ENCODE data around the gene PAXX.

The PAXX gene

DNA sequence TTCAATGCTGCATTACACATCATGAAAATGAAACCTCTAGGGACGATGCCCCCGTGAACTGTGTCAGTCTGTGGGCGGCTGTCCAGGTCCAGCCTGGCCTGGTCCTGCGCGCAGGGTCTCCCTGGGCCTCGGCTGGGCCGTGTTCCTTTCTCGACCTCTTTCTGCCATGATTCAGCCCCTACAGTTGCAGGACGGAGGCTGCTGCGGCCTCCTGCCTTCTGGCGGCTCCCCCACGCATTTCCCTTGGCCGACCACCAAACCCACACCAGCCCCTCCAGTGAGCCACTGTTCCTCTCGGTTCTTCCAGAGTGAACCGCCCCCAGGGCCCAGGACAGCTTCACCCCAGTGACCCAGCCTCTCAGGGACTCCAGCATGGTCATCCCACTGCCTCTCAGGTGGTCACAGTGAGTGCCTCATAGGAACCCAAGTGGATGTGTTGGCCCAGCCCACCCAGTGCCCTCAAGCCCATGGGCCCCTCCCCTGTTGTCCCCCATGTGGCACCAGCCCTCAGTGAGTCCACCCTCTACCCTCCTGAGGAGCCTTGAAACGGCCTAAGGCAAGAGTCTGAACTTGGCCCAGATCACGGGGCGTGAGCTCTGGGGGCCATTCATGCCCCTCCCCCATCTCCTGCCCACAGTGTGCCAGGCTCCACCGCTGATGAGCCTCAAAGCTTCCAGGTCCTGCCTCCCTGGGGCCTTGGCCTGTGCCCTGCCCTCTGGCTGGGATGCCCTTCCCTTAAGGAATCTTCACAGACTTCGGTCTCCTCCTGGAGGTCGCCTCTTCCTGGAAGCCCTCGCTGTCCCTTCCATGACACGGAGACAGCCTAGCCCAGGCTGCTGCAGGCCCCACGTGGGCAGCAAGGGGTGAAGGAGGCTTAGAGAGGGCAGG lies 14.1 kb downstream of the PAXX start:
- DNase-seq, result no peak

DNA sequence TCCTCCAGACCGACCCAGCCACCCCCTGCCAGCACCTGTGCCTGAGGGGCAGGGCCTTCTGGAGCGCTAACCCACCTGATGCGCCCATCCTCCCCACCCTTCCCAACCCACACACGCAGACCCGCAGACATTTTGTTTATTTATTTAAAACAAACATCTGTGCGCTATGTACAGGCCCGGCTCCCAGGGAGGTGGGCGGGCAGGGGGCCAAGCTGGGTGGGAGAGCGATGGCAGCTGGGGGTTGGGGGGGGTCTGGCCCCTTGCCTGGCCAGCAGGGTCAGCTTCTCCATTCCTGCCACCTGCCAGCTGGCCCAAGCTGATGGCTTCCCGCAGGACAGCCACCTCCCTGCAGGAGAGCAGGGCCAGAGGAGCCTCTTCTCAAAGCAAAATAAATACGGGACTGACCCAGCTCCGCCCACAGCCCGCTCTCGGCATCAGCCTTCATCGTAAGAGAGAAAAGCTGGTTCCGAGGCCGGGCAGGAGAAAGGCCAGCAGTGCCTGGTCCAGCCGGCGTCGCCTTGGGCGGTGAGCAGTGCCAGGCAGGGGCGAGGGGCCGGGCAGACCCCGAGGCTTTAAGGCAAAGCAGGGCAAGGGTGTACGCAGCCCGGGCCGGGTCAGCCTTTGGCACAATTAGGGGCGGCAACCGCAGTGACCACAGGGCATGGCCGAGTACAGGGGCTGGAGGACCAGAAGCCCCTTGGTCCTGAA lies 15.0 kb downstream of the PAXX start:
- no peak for DNase-seq

DNA sequence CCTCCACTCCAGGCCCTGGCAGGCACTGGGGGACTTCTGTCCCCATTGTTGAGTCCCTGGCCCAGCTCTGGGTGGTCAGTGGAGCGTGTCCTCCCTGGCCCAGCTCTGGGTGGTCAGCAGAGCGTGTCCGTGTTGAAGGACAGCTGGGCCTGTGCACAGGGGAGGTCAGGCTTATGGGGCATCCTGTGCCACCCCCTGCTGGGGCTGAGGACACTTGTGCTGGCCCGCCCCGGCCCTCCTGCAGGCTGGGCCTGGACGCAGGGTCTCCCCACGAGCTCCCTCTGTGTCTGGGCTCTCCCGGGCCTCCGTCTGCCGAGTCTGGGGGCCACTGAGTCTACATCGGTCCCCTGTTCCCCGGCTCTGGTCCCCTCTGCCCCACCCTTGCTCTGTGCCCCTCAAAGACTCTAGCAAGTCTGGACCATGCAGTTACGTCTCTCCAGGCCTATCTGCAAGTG lies 15.6 kb downstream of the PAXX start:
- no peak for DNase-seq

DNA sequence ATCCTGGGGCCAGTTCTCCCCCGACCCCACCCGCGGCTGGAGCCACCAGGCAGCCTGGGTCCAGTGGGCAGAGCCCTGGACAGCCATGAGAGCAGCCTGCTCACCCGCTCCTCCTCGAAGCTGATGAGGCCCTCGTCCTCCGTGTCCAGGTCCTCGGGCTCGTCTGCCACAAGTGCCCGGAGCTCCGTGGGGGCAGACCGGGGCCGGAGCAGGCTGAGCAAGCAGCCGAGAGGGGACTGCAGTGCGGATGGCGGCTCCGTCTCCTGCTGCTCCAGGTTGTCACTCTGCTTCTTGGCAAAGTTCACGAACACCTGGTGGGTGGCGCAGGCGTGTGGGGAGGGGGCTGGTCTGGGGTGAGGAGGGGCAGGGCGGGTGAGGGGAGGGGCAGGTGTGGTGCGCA lies 16.1 kb downstream of the PAXX start:
- DNase-seq, result no peak

DNA sequence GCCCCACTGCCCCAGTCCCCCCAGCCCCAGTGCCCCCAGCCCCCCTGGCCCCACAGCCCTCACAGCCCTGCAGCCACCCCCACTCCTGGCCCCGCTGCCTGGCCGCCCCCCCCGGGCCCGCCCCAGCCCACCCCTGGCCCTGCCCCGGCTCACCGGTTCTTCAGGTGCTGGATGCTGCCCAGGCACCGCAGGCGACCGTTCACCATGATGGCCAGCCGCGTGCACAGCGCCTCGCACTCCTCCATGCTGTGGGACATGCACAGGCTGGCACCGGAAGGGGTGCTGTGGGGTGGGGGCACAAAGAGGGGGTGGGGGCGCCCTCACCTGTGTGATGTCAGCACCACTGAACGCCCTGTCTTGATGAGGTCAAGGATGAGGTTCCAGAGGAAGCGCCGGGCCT lies 17.0 kb downstream of the PAXX start:
- no peak for DNase-seq

DNA sequence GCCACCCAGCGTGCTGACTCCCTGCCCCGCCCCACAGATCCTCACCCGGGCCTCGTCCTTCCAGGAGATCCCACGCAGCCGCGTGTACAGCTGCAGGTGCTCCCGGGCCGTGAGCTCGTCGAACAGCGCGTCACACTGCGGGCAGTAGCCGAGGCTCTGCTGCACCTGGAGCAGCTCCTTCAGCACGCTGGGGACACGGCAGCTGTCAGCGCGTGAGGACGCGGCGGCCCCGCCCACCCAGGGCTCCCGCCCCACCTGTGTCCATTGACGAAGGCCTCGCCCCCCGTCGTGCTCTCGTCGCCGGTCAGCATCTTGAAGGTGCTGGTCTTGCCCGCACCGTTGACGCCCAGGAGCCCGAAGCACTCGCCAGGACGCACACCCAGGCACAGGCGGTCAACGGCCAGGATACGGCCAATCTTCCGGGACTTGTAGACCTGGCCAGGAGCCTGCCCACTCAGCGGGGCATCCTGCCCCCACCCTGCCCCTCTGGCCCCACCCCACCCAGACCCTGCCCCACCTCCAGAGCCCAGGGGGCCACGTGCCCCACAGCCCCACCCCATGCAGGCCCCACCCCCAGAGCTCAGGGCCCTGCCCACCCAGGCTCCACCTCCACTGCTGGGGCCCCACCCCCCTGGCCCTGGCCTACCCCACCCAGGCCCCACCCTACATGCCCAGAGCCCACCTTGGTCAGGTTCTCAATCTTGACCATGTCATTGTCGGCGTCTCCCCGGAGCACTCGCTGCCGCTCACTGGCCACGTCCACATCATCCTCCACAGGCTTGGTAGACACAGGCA lies 17.9 kb downstream of the PAXX start:
- DNase-seq, result no peak

DNA sequence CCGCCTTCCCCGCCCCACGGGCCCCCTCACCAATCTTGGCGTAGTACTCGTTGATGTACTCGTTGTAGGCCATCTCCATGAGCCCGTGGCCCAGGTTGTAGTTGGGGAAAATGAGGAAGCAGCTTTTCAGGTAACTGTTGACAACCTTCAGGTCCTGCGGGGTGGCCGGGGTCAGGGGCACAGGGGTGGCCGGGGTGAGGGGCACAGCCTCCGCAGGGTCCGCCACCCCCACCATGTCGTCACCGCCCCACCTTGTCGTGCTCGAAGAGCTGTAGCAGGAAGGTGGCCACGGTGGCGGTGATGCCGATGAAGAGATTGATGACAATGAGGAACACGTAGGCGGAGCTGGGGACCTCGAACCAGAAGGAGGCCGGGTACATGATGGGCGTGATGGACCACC lies 18.9 kb downstream of the PAXX start:
- no peak for DNase-seq

DNA sequence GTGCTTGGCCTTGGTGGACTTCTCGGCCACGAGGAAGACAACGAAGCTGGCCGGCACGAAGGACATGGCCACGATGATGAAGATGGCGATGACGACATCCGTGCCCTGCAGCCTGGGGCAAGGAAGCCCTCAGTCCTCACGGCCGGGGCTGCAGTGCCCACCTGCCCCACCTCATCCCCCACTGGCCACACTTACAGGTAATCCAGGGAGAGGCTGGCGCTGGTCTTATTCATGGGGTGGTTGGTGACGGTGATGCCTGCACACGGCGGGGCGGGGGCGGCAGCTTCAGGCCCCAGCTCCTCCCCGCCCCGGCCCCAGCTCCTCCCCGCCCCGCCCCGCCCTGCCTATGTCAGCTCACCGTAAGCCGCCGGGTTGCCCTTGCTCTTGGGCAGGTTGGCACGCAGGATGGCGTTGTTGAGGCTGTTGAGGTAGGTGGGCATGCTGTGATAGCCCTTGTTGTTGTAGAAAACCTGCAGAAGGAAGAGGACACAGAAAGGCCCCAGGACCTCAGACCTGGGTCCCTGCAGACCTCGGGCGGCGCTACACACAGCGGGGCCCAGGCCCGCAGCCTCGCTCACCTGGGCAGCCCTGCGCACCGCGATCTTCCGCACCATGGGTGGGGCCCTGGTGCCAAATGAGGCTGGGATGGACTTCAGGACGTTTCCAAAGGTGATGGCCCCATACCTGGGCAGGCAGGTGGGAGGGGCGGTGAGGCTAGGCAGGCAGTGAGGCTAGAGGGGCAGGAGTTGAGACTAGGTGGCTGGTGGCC lies 19.9 kb downstream of the PAXX start:
- DNase-seq, result no peak

DNA sequence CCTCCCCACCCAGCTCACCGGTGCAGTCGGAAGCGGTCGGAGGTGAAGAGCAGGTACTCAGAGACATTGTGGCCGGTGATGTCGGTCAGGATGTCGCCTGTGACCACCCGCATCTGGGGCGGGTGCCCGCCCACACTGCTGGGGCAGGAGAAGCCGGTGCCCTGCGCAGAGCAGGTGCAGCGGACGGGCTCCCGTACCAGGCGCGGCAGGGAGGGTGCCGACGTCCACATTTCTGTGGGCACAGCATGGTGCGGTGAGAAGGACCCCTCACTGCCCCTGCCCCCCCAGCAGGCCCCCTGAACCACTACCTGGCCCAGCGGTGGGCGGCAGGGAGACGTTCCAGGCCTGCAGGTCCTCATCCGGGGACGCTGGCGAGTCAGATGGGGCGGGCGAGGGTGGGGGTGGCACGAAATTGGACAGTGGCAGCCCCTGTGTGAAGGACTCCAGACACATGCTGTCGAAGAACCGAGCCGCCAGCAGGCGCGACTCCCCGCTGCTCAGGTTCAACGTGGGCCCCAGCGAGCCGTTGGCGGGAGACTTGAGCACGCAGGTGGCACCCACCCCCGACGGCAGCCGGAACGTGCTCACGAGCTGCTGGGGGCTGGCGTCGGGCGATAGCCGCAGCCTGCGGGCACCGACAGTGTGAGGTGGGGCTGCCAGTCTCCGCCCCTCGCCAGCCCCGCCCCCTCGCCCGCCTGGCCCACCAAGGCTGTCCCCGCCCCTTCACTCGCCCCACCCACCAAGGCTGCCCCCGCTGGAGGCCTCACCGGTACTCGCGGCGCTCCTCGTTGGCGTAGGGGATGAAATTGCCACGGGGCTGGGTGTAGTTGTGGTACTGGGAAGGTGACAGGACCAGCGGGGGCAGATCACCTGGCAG lies 20.7 kb downstream of the PAXX start:
- no peak for DNase-seq

DNA sequence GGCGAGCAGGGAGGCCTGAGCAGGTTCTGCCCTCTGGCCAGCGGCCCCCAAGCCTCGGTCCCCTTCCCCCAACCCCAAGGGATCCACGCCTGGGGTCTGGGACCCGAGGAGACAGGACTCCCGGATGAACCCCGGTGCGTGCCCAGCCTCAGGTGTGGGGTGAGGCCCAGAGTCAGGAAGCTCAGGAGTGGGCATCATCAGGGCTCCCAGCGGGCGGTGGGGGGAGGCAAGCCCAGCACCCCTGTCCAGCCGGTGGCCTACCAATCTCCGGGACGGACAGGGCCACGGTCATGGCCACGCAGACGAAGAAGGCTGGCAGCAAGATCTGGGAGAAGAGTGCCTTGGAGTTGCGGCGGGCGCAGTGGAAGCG lies 21.3 kb downstream of the PAXX start:
- no peak for DNase-seq

DNA sequence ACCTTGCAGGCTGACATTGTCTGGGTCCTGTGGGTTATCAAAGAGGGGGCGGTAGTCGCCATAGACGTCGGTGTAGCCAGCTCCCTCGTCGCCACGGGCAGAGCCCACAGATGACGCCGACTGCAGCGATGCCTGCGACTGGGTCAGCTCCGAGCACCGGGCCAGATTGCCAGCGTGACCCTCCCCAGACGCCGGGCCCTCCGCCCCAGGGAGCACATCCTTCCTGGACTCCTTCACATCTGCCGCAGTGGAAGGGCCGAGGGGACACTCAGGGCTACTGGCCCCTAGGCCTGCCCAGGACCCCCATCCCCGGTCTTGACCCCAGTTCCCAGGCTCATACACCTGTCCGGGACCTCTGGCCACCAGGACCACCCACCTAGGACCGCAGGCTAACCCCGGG lies 21.9 kb downstream of the PAXX start:
- DNase-seq, result no peak

DNA sequence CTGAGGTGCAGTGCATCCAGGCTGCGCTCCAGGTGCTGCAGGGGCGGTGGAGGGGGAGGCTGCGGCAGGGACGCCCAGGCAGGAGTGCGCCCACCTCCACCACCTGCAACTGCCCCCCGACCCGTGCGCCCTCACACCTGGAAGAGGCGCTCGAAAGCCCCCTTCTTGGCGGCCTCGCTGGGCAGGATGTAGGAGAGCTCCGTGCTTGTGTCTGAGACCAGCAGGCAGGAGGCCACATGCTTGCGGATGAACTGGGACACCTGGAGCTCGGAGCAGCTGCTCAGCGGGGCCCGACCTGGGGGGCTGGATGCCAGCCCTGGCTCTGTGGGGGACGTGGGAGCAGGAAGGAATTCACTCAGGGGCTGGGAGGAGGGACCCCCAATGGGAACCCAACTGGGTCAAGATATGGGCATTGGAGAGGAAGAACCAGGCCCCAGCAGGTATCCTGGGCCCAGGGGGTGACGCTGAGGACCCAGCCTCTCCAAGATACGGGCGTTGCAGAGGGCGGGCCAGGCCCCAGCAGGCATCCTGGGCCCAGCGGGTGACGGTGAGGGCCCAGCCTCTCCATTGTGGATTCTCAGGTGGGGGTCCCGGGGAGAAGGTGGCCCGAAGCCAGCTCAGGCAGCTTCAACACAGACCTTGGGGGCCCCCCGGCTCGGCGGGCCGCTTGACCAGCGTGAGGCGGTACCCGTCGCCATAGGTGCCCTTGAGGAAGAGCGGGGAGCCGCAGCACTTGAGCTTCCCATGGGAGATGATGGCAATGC lies 22.7 kb downstream of the PAXX start:
- no peak for DNase-seq

DNA sequence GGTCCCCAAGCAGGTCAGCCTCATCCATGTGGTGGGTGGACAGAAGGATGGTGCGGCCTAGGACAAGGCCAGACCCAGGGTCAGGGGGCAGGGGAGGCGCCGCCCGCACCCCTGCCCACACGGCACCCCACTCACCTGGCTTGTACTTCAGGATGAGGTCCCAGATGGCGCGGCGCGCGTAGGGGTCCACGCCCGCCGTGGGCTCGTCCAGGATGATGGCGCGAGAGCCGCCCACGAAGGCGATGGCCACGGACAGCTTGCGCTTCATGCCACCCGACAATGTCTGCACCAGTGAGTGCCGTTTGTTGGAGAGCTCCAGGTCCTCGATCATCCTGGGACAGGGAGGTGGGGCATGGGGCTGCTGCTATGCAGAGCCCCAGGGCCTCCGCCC lies 23.3 kb downstream of the PAXX start:
- DNase-seq, result no peak

DNA sequence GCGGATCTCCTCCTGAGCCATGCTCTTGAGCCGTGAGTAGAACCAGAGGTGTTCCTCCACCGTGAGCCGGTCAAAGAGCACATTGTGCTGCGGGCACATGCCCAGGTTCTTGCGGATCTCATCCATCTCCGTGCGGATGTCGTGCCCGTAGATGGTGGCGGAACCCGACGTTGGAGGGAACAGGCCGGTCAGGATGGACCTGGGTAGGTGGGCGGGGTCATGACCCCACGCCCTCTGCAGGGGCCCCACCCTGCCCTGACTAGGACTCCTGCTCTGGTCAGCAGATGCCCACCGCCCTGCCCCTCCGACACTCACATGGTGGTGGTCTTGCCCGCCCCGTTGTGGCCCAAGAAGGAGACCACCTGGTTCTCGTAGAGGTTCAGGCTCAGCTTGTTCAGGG lies 23.8 kb downstream of the PAXX start:
- DNase-seq, result no peak

DNA sequence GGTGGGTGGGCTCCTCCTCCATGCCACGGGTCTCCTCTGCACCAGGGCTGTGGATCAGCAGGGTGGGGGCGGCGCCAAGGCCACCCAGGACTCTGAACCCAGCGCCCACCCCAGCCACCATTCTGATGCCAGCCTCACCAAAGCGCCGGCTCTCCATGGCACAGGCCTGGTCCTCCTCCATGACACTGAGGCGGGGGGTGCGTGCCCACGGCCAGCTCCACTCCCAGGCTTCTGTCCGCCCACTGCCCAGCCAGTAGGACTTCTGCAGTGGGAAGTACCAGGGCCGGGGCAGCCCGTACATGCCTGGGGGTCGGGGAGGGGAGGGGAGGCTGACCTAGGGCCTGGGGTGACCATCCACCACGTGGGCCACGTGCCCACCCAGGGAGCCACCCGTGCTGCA lies 24.2 kb downstream of the PAXX start:
- no peak for DNase-seq

DNA sequence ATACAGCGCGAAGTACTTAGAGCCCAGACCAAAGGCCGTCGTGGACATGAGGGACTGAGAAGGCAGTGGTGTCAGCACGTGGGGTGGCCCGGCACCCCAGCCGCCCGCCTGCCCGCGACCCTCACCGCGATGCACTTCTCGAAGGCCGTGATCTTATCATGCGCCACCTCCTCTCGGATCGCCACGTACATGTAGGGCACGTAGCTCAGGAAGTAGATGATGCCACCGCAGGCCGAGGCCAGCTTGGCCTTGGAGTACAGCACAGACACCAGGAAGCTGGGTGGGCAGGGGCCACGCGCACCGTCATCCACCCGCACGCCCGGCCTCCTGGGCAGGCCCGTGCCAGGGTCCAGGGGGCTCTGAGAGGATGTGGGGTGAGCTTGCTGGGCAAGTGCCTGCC lies 24.8 kb downstream of the PAXX start:
- DNase-seq, result no peak

DNA sequence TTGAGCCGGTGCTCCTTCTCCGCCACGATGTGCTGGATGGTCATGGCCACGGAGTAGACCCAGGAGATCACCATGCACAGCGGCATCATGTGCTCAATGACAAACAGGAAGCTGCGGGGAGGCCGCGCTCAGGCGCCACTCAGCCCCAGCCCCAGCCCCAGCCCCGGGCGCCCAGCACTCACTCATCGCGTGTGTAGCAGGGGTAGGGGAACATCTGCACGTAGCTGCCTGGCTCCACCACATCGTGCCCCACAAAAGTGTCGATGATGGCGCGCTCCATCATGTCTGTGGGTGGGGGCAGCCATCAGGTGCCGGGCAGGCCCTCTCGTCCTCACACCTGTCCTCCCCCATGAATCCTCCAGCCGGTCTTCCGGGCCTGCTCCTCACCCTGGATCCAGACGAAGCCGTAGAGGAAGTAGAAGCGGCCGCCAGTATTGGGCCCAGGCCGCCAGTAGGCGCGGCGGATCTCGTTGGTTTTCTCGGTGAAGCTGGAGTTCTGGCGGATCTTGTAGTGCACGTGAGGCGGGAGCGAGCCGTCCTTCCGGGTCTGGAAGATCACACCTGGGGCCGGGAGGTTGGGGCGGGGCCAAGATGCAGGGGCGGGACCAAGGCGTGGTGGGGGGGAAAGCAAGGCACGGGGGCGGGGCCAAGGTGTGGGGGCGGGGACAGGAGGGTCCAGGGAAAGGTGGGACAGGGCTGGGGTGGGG lies 25.7 kb downstream of the PAXX start:
- DNase-seq, result no peak

DNA sequence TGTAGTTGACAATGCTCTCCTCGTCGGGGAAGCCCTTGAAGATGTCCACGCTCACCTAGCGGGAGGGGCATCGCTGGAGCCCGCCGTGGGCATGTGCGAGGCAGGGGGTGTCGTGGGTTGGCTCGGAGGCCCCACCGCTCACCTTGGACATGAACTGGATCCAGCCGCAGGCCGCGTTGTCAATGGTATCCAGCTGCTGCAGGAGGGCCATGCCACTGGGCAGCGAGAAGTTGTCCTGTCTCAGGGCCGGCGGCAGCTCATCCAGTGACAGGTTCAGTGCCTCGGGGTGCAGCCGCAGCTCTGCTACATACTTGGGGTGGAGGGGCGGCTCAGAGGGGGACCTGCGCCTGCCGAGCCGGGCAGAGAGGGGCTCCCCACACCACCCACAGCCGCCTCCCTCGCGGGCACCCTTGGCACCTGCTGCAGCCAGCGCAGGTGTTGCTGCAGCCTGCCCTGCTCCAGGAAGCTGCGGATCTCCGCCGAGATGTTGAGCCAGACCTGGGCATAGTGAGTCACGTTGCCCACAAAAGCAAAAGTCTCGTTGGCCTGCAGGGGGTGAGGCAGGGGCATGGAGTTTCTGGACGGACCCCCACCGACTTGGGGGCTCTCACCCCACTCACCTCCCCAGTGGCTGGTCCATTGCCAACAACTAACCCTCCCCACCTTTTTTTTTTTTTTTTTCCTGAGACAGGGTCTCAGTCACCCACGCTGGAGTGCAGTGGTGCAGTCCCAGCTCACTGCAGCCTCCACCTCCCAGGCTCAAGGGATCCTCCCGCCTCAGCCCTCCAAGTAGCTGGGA lies 26.7 kb downstream of the PAXX start:
- DNase-seq, result no peak

DNA sequence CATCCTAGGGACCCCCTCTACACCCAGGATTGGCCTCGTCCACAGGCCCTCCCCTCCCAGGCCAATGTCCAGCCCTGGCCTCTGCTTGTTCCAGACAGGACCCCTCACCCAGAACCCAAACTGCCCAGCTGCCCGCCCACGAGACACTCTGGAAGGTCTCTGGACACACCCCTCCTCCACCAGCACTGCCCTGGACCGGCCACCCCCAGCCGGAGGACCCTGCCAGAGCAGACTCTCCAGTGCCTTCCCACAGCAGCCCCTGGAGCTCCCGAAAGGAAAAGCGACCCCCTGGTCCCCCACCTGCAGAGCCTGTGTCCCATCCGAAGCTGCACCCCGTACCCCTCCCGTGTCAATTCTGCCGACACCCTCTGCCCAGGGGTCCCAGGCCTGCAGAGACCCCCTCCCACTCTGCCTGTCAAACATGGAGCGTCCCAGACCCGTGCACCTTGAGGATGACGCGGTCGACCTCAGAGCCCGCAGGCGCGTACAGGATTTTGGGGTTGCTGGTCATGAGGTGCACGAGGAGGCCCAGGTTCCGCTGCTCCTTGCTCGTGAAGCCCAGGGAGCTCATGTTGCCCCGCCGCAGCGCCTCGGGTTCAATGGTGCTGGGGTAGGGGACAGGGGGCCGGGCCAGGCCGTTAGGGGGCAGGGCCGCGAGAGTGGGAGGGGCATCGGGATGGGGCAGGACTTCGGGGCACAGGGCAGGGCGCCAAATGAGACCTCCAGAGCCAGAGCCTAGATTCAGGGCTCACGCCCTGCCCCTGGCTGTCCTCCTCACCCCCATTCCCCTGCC lies 27.9 kb downstream of the PAXX start:
- DNase-seq, result no peak

All from hematopoietic multipotent progenitor cell treated with erythropoietin and hydrocortisone succinate and interleukin-3 and kit ligand, for 6 days (in vitro differentiated cells).